Tibial nerve (tissue), 4 donors: ENCODE measurements around the gene OLFM2. TPM values are rescaled to one million over a fixed set of nuclear protein-coding genes. Genes with fewer than 3 reads are reported as not detected.
A peak's percentile ranks its signal among the peaks of the same experiment; 100 is the strongest.

Experiments
- DNase-seq, 2 donors: peaks; one replicate each; pipeline ENCODE4 v3.0.0-alpha.2; 2019; ENCODE audit warnings: low spot score in 2 of 2
- H3K27ac ChIP-seq, 4 donors: fragments of 200-600 bp; sonication (generic) in 3 of 4; one replicate each; pipeline ENCODE4 v1.5.1; 2017 to 2019; ENCODE audit warnings: mild to moderate bottlenecking in 1 of 4
- H3K27me3 ChIP-seq, 2 donors: fragments of 200-600 bp; sonication (generic) in 1 of 2; one replicate each; pipeline versions ENCODE4 v1.5.1 to v1.6.0; 2017 to 2019
- H3K36me3 ChIP-seq, 3 donors: fragments of 200-600 bp; sonication (generic); one replicate each; pipeline ENCODE4 v1.5.1; 2018 to 2019
- H3K4me1 ChIP-seq, 4 donors: fragments of 200-600 bp; sonication (generic) in 3 of 4; one replicate each; pipeline ENCODE4 v1.5.1; 2017 to 2019
- H3K4me3 ChIP-seq, 4 donors: fragments of 200-600 bp; sonication (generic) in 3 of 4; one replicate each; pipeline ENCODE4 v1.5.1; 2017 to 2019; ENCODE audit warnings: mild to moderate bottlenecking in 1 of 4, moderate library complexity in 1 of 4
- H3K9me3 ChIP-seq, 4 donors: fragments of 200-600 bp; sonication (generic) in 3 of 4; one replicate each; pipeline ENCODE4 v1.5.1; 2017 to 2019
- EP300 ChIP-seq, 2 donors: sonication (generic); formaldehyde crosslinking; IDR thresholded peaks; one replicate each; pipeline ENCODE4 v1.6.1; 2017; ENCODE audit warnings: antibody characterized with exemption in 2 of 2, mild to moderate bottlenecking in 1 of 2
- POLR2A ChIP-seq, 2 donors: fragments of 450-650 bp; IDR thresholded peaks; one replicate each; pipeline ENCODE4 v1.6.1; 2017; ENCODE audit warnings: antibody characterized with exemption in 2 of 2, mild to moderate bottlenecking in 2 of 2, moderate library complexity in 2 of 2
- WGBS, 2 donors: methylation state at CpG; one replicate each; pipeline ENCODE4 v1.1.5; 2018; 5-methylcytosine and 5-hydroxymethylcytosine counted together
- total RNA-seq, 4 donors: library from RNA; depleted of rRNA; stranded (reverse); fragments of >200 nt; gene quantifications; one replicate each; pipeline ENCODE4 v1.1.0, GENCODE V29; 2016
- TF ChIP-seq, protein P1 (sequence below), 5 experiments: fragments of 200-600 bp in 3 of 5; fragments of 450-650 bp in 2 of 5; sonication (generic) in 3 of 5; IDR thresholded peaks; one replicate each; pipeline ENCODE4 v1.5.1; 2016 to 2019; ENCODE audit warnings: antibody characterized with exemption in 5 of 5, mild to moderate bottlenecking in 3 of 5, moderate library complexity in 2 of 5

OLFM2 gene
- total RNA-seq, 4 donors from 2014 or later: 4.8 to 12.6 (median 8.8) TPM

DNA sequence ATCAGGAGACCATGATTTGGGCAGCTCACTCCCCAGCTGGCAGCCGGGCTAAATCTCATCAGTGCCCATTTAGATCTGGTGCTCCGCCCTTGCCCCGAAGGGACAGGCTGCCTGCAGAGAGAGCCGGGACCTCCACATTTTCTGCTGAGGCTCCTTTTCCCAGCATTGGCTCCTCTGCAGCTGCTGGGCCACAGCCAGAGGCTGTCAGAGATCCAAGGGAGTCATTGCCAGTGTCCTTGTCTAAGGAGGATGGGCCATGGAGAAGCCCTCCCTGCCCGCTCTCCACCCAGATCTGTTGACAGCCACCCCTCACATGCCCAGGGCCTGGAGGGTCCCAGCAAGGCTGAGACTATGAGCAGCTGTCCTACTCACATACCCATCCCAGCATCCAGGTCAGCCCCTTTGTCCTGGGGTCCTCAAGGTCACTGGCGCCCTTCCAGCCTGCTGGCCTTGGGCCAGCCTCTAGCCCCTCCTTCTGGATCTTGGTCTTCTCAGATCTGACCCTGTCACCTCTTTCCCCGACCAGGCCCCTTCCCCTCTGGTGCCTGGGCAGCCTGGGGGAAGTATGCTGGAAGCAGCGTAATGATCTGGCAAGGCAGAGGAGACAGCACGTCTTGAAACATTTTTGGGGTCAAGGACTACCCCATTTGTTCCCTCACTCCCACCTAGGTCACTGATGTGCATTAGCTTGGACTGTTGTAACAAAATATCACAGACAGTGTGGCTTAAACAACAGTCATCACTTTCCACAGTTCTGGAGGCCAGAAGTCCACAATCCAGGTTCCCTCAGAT lies 93.3 kb downstream of the OLFM2 start:
- Histone ChIP-seq H3K4me1 (peaks cover 0 to 17% (median 0%) of the 10 kb centered on the region in 4 donors), H3K27ac (no peak overlapping the region), H3K36me3 (peaks cover 0 to 99% (median 16%) of the 10 kb centered on the region in 3 donors), H3K27me3 (no peaks in the 10 kb centered on the region), H3K4me3 (no peak overlapping the region), H3K9me3 (no peaks in the 10 kb centered on the region)
- TF ChIP-seq EP300 (IDR thresholded peaks at IDR 0.05) (no peak), POLR2A (IDR thresholded peaks at IDR 0.05) (no peak)
- TF ChIP-seq, protein P1, sequence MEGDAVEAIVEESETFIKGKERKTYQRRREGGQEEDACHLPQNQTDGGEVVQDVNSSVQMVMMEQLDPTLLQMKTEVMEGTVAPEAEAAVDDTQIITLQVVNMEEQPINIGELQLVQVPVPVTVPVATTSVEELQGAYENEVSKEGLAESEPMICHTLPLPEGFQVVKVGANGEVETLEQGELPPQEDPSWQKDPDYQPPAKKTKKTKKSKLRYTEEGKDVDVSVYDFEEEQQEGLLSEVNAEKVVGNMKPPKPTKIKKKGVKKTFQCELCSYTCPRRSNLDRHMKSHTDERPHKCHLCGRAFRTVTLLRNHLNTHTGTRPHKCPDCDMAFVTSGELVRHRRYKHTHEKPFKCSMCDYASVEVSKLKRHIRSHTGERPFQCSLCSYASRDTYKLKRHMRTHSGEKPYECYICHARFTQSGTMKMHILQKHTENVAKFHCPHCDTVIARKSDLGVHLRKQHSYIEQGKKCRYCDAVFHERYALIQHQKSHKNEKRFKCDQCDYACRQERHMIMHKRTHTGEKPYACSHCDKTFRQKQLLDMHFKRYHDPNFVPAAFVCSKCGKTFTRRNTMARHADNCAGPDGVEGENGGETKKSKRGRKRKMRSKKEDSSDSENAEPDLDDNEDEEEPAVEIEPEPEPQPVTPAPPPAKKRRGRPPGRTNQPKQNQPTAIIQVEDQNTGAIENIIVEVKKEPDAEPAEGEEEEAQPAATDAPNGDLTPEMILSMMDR (IDR thresholded peaks at IDR 0.05): no peak
- WGBS, 2 donors: 79 to 88% methylated on average over 9 of the region's 9 CpGs
- DNase-seq: no peak

DNA sequence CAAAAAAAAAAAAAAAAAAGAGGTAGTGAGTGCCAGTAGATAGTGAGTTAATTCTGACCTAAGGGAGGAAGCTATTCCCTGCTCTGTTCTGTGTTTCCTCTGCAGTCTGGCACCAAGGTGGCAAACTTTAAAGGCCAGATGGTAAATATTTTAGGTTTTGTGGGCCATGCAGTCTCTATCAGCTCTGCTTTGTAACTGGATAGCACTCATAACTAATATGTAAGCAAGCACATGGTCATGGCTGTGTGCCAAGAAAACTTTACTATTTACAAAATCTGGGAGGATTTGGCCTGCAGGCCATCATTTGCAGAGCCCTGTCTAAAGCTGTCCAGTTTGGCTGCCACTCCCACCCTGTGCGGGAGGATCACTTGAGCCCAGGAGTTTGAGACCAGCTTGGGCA lies 96.9 kb downstream of the OLFM2 start:
- TF ChIP-seq, protein P1 (IDR thresholded peaks at IDR 0.05): no peak
- no peak for TF ChIP-seq POLR2A (IDR thresholded peaks at IDR 0.05)
- TF ChIP-seq EP300 (IDR thresholded peaks at IDR 0.05): no peak
- Histone ChIP-seq H3K27ac (no peak overlapping the region), H3K36me3 (peaks cover 0 to 72% (median 16%) of the 10 kb centered on the region in 3 donors), H3K4me1 (peaks cover 0 to 33% (median 13%) of the 10 kb centered on the region in 4 donors), H3K9me3 (no peaks in the 10 kb centered on the region), H3K4me3 (no peak overlapping the region), H3K27me3 (no peaks in the 10 kb centered on the region)
- whole genome bisulfite sequencing, 2 donors: 75 to 86% methylated on average over 1 of the region's 1 CpG
- DNase-seq: no peak

DNA sequence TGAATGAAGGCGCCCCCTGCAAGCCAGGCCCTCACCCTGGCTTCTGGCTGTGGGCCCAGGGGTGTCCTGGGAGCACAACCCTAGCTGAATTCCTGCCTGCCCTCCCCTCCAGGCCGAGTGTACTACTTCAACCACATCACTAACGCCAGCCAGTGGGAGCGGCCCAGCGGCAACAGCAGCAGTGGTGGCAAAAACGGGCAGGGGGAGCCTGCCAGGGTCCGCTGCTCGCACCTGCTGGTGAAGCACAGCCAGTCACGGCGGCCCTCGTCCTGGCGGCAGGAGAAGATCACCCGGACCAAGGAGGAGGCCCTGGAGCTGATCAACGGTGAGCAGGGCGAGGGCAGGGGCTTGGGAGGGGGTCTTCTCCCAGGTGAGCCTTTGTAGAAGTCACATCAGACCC lies 98.0 kb downstream of the OLFM2 start:
- Histone ChIP-seq H3K36me3 (peaks cover 0 to 61% (median 16%) of the 10 kb centered on the region in 3 donors), H3K4me3 (no peak overlapping the region), H3K27me3 (no peaks in the 10 kb centered on the region), H3K4me1 (peaks cover 0 to 35% (median 13%) of the 10 kb centered on the region in 4 donors), H3K27ac (no peak overlapping the region), H3K9me3 (no peaks in the 10 kb centered on the region)
- WGBS, 2 donors: 86 to 94% methylated on average over 15 of the region's 15 CpGs
- TF ChIP-seq, protein P1 (IDR thresholded peaks at IDR 0.05): no peak
- no peak for TF ChIP-seq EP300 (IDR thresholded peaks at IDR 0.05)
- no peak for TF ChIP-seq POLR2A (IDR thresholded peaks at IDR 0.05)
- no peak for DNase-seq

DNA sequence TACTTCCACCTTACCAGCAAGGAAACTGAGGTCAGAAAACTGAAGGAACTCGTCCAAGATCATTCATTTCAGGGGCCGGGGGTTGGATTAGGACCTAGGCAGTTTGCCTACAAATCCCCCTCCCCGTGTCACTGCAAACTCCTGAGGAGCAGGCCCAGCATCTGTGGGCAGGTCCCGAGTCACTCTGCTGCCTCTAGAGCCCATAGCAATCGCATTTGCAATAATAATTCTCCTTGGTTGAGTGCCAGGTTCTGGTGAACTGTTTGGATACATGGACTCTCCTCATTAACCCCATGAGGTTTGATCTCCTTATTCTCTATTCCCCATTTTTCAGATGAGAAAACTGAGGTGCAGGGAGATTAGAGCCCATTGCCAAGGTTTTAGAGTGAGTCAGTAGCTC lies 100.3 kb downstream of the OLFM2 start:
- peak overlapping the region; percentile 76 to 93 (median 86) for H3K4me3 ChIP-seq
- WGBS, 2 donors: 5 to 6% methylated on average over 5 of the region's 5 CpGs
- H3K27me3 ChIP-seq: no peaks in the 10 kb centered on the region
- no peaks in the 10 kb centered on the region for H3K9me3 ChIP-seq
- peak overlapping the region in 1 of 4 donors; percentile 85 for H3K27ac ChIP-seq
- H3K36me3 ChIP-seq: peaks cover 0 to 46% (median 3%) of the 10 kb centered on the region in 3 donors
- DNase-seq: no peak
- TF ChIP-seq POLR2A (IDR thresholded peaks at IDR 0.05): no peak
- TF ChIP-seq, protein P1 (IDR thresholded peaks at IDR 0.05): no peak
- TF ChIP-seq EP300 (IDR thresholded peaks at IDR 0.05): no peak
- peaks cover 0 to 35% (median 13%) of the 10 kb centered on the region in 4 donors for H3K4me1 ChIP-seq

DNA sequence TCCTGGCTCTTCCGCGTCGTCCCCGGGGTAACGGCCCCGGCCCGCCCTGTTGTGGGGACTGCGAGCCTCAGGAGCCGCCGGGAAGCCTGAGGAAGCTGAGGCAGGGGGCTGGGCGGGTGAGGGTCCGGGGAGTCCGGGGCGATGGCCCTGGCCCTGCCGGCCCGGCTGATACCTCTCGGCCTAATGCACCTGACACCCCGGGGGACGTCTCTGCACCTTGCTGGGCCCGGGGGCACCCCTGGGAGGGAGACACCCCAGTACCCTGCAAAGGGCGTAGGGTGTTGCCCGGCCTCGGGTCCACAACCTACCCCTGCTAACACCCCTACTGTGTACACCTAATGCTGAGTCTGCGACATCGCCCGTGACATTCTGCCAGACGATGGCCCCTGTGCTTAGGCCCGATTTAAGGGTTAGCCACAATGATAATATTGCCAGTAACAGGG lies 100.8 kb downstream of the OLFM2 start:
- peaks cover 0 to 35% (median 13%) of the 10 kb centered on the region in 4 donors for H3K4me1 ChIP-seq

More for the DNA sequence above, 100.8 kb downstream of the OLFM2 start:
- no peak for TF ChIP-seq EP300 (IDR thresholded peaks at IDR 0.05)
- TF ChIP-seq, protein P1 (IDR thresholded peaks at IDR 0.05): no peak
- no peak for TF ChIP-seq POLR2A (IDR thresholded peaks at IDR 0.05)
- peak overlapping the region in 3 of 4 donors; percentile 76 to 85 (median 76) for H3K27ac ChIP-seq
- 3 to 8% methylated on average over 8 to 28 of the region's 28 CpGs for WGBS, 2 donors
- no peaks in the 10 kb centered on the region for H3K27me3 ChIP-seq
- no peak for DNase-seq
- H3K9me3 ChIP-seq: no peaks in the 10 kb centered on the region
- H3K4me3 ChIP-seq: peak overlapping the region; percentile 76 to 93 (median 86)
- peaks cover 0 to 46% (median 0%) of the 10 kb centered on the region in 3 donors for H3K36me3 ChIP-seq
